GM19043 (cell line): ENCODE measurements around the gene TSHZ1.

ENCODE experiments used
- ATAC-seq: cut with Tn5 transposase; IDR thresholded peaks from one replicate; pipeline ENCODE4 v1.9.1; 2021; ENCODE audit warnings: low read depth; ENCODE audit not compliant: unreplicated experiment

Gene TSHZ1

GRCh38 chr18:75330308-75330707, 119.7 kb downstream of the TSHZ1 start:
- no peak for ATAC-seq

DNA sequence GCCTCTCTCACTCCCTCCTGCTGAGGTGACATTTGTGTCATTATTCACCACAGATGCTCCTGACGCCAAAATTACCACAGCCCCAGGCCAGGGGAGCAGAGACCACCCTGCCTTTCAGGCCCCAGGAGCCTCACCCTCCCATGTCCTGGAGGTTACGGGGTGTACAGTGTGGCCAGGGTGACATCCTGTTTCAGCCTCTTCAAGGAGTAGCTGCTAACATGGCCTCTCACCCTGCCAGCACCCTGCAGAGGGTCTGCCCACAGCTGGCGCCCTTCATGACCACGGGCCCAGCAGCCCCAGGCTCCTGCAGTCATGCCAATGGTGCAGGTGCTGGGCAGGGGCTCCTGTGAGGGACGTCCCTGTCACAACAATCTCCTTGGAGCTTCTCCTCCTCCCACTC, 124.3 kb downstream of the TSHZ1 start:
- no peak for ATAC-seq

GRCh38 chr18:75335511-75335910, 124.9 kb downstream of the TSHZ1 start:
- no peak for ATAC-seq

- ATAC-seq, result no peak
Observed at GRCh38 chr18:75336767-75337166, 126.2 kb downstream of the TSHZ1 start.

GRCh38 chr18:75337348-75337747, 126.8 kb downstream of the TSHZ1 start:
- no peak for ATAC-seq

DNA sequence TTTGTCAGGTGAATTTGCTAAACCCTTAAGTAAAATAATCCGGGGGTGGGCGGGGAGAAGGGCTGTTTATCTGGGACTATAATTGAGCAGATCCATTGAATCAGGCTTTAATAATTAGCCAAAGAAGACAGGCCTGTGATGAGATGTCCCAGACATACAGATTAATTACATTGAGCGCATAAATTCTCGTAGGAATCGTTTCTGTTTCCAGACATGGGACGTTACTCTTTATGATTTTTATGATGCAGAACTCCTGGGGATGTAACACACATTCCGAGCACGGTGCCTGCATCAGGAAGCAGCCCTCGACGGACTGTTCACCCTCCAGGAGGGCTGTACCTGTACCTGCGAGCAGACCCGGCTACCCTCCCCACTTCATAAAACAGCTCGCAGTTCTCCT, 128.0 kb downstream of the TSHZ1 start:
- no peak for ATAC-seq
